NT2/D1 (cell line): Measurements from ENCODE around the gene CLMP.

ENCODE experiments used
- SUZ12 ChIP-seq: IDR thresholded peaks from 2 replicates; pipeline ENCODE4 v1.6.1; 2011; ENCODE audit not compliant: insufficient read length, insufficient read depth; ENCODE audit errors: extremely low read depth
- YY1 ChIP-seq: IDR thresholded peaks from 2 replicates; pipeline ENCODE4 v1.6.1; 2011; ENCODE audit not compliant: insufficient read length, insufficient read depth
- ZNF274 ChIP-seq: IDR thresholded peaks from 2 replicates; pipeline ENCODE4 v1.6.1; 2011; ENCODE audit warnings: mild to moderate bottlenecking, low read depth, low read length

- TF ChIP-seq ZNF274 (no peak), YY1 (no peak), SUZ12 (no peak)
Measured at GRCh38 chr11:123086305-123086704, 108.7 kb downstream of the CLMP start.
